Measurements from ENCODE around the gene LUZP2.

DNA sequence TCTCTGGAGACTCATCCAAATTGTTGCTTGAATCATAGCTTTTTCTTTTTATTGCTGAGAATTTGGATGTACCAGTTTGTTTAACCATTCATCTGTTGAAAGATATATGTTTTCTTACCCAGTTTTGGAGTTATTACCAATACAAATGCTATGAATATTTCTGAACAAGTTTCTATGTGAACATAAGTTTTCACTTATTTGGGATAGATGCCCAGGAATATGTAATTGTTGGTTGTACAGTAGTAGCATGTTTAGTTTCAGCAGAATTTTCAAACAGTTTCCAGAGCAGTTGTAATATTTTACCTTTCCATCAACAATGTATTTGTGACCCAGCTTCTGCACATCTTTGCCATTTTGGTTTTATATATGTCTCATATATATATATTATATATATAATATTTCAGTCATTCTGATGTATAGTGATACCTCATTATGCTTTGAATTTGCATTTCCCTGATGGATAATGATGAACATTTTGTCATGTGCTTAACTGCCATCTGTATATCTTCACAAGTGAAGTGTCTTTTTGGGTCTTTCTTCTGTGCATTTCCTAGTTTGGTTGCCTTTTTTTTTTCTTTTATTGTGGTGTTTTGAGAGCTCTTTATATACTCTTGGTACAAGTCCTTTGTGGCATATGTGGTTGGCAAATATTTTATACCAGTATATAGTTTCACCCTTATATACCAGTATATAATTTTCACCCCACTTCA lies 118.8 kb downstream of the LUZP2 start:
- TF ChIP-seq, protein P1, sequence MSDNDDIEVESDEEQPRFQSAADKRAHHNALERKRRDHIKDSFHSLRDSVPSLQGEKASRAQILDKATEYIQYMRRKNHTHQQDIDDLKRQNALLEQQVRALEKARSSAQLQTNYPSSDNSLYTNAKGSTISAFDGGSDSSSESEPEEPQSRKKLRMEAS (CRISPR knock-in tag; IDR thresholded peaks at IDR 0.05) = no peak
- TF ChIP-seq HDGF (IDR thresholded peaks at IDR 0.05) (no peak), NR2C1 (IDR thresholded peaks at IDR 0.05) (no peak), NR2C1 (tag; IDR thresholded peaks at IDR 0.05) (no peak)
